ENCODE data around the gene RAB5B. TPM values are rescaled to one million over a fixed set of nuclear protein-coding genes. Genes with fewer than 3 reads are reported as not detected.

Gene RAB5B
- polyA plus RNA-seq, 3 donors: 44.0 to 63.0 (median 48.5) TPM

DNA sequence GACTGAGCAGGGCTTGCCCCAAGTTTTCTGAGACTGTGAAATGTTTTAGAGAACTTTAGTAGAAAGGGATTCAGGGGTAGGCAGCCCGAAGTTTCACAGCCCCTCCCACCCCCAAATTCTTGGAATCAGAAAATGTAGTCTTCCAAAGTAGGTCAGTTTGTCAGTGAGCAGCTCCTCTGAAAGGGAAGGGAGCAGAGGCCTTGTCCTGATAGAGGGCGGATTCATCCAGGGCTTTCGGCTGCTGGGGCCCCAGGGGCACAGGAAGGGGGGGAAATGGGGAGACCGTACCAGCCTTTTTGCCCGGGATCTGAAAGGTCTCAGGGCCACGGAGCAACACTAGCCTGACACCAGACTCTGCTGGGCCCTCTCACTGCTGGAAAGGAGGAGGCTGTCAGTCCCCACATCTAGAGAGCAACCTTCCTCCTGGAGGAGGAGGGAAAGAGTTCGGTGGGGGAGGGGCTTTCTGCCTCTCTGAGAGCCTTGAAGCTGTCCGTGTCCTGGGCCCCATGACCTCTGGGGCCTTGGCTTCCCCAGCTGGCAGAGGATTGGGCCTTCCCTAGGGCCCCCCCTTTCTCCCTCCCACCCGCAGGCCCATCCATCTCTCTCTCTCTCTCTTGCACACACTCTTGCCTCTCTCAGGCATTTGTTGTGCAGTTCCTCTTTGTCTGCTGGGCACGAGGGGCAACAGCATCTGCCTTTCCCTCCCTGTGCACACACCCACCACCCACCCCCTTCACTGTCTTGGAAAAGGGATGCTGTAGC is 46.7 kb downstream of the RAB5B start, which contains the start of gene IKZF4:
IKZF4 (plus strand) TSS at position 621 of the 762 bp plus-strand sequence. CDS start 451 bp downstream, outside the sequence.
- peak within 1 kb of the TSS; percentile 3 to 70 (median 24) for H3K4me3 ChIP-seq (replicated peaks in 1 of 3; ENCODE audit: low read depth in 2 of 3, low read length in 3 of 3)
- H3K79me2 ChIP-seq (ENCODE audit: insufficient read depth, low read length): no peaks in the 10 kb centered on the region
- 3% methylated on average over 4 of the region's 10 CpGs for WGBS (ENCODE audit: insufficient coverage)
- H3K27me3 ChIP-seq (ENCODE audit: control insufficient read depth in 2 of 2, insufficient read depth in 2 of 2, low read length in 2 of 2): no peaks in the 10 kb centered on the region
- peaks cover 20 to 27% of the 10 kb centered on the region in 2 donors for H3K4me1 ChIP-seq (ENCODE audit: control insufficient read depth in 1 of 2, insufficient read depth in 2 of 2, low read length in 2 of 2)
- Mint-ChIP-seq H3K27ac (peak within 1 kb of the TSS in 4 of 7 donors; percentile 57 to 89 (median 80)), H3K27me3 (ENCODE audit: low read depth in 3 of 3) (peaks cover 0 to 4% (median 3%) of the 10 kb centered on the region in 3 donors), H3K4me3 (peak within 1 kb of the TSS; percentile 81 to 89), H3K36me3 (peaks cover 11 to 12% of the 10 kb centered on the region in 2 donors), H3K4me1 (peaks cover 23% of the 10 kb centered on the region), H3K9me3 (no peaks in the 10 kb centered on the region)
- H3K9ac ChIP-seq (ENCODE audit: insufficient read depth, low read length, poor library complexity, severe bottlenecking): peak within 1 kb of the TSS; percentile 43
- H4K20me1 ChIP-seq (ENCODE audit: insufficient read depth, low read length): no peaks in the 10 kb centered on the region
- no peak within 1 kb of the TSS for H3K27ac ChIP-seq (ENCODE audit: low read depth in 1 of 2, low read length in 2 of 2)
- H3K36me3 ChIP-seq (replicated peaks in 1 of 2; ENCODE audit: control insufficient read depth in 1 of 2, insufficient read depth in 2 of 2, low read length in 2 of 2): peaks cover 0 to 7% of the 10 kb centered on the region in 2 donors
- peak within 1 kb of the TSS; percentile 78 for H3K4me2 ChIP-seq (replicated peaks; ENCODE audit: extremely low read depth, low read length, poor library complexity, severe bottlenecking)
- TF ChIP-seq CTCF (IDR thresholded peaks at IDR 0.05): no peak
- no peaks in the 10 kb centered on the region for H3K9me3 ChIP-seq (replicated peaks in 1 of 2; ENCODE audit: control insufficient read depth in 1 of 2, insufficient read depth in 1 of 2, low read length in 2 of 2)
- DNase-seq: peak; percentile 19 to 51 (median 42)
- H2AFZ ChIP-seq (ENCODE audit: insufficient read depth, low read depth, low read length, poor library complexity, severe bottlenecking): peak within 1 kb of the TSS; percentile 80
- intact Hi-C loops (cut with micrococcal nuclease): loop anchor here in 1 of 2 donors (10.0 kb wide), 1 partner anchor 276 kb away; the partner anchor contains the start of gene GDF11

GRCh38 chr12:56021889-56022497 is 48.1 kb downstream of the RAB5B start:
- Histone ChIP-seq H3K9ac (ENCODE audit: insufficient read depth, low read length, poor library complexity, severe bottlenecking) (peak overlapping the region; percentile 43), H3K4me2 (replicated peaks; ENCODE audit: extremely low read depth, low read length, poor library complexity, severe bottlenecking) (peak overlapping the region; percentile 78)

More at GRCh38 chr12:56021889-56022497, 48.1 kb downstream of the RAB5B start:
- no peaks in the 10 kb centered on the region for H4K20me1 ChIP-seq (ENCODE audit: insufficient read depth, low read length)
- H3K27me3 ChIP-seq (ENCODE audit: control insufficient read depth in 2 of 2, insufficient read depth in 2 of 2, low read length in 2 of 2): no peaks in the 10 kb centered on the region
- H3K9me3 Mint-ChIP-seq: no peaks in the 10 kb centered on the region
- H2AFZ ChIP-seq (ENCODE audit: insufficient read depth, low read depth, low read length, poor library complexity, severe bottlenecking): peak overlapping the region; percentile 80
- H3K36me3 ChIP-seq (replicated peaks in 1 of 2; ENCODE audit: control insufficient read depth in 1 of 2, insufficient read depth in 2 of 2, low read length in 2 of 2): peaks cover 4 to 7% of the 10 kb centered on the region in 2 donors
- no peak overlapping the region for H3K4me3 ChIP-seq (replicated peaks in 1 of 3; ENCODE audit: low read depth in 2 of 3, low read length in 3 of 3)
- peaks cover 0 to 4% (median 2%) of the 10 kb centered on the region in 3 donors for H3K27me3 Mint-ChIP-seq (ENCODE audit: low read depth in 3 of 3)
- peaks cover 17 to 19% of the 10 kb centered on the region in 2 donors for H3K36me3 Mint-ChIP-seq
- H3K4me1 Mint-ChIP-seq: peaks cover 23% of the 10 kb centered on the region
- whole genome bisulfite sequencing (ENCODE audit: insufficient coverage): no CpG with 5 or more reads among the region's 2 CpGs
- no peak overlapping the region for H3K27ac ChIP-seq (ENCODE audit: low read depth in 1 of 2, low read length in 2 of 2)
- H3K9me3 ChIP-seq (replicated peaks in 1 of 2; ENCODE audit: control insufficient read depth in 1 of 2, insufficient read depth in 1 of 2, low read length in 2 of 2): no peaks in the 10 kb centered on the region
- DNase-seq: no peak
- peaks cover 20 to 27% of the 10 kb centered on the region in 2 donors for H3K4me1 ChIP-seq (ENCODE audit: control insufficient read depth in 1 of 2, insufficient read depth in 2 of 2, low read length in 2 of 2)
- no peak for TF ChIP-seq CTCF (IDR thresholded peaks at IDR 0.05)
- H3K27ac Mint-ChIP-seq: peak overlapping the region in 2 of 7 donors; percentile 57 to 80
- no peaks in the 10 kb centered on the region for H3K79me2 ChIP-seq (ENCODE audit: insufficient read depth, low read length)
- intact Hi-C loops (cut with micrococcal nuclease): loop anchor here in 1 of 2 donors (10.0 kb wide), 1 partner anchor 277 kb away; the partner anchor contains the start of gene GDF11
- H3K4me3 Mint-ChIP-seq: peak overlapping the region in 1 of 2 donors; percentile 9
